ENCODE results near the gene ZMYM3.

ZMYM3 gene

GRCh38 chrX:71199252-71200008, 54.5 kb downstream of the ZMYM3 start:
- DNase-seq, result no peak

DNA sequence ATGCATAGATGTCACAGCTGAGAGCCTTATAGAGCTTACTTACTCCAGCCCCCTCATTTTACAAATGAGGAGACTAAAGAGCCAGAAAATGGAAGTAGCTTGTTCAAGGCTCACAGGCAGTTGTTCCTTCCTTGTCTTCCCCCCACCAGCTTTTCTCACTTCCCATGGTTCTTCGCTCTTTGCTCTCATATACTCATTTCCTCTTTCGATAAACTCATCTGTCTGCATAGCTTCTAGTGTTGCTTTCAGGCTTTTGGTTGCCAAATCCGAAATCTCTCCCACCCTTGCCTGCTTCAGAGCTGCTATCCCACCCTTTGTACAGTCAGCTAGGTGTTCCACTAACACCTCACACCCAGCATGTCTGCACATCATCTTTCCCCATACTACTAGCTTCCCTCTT, 55.9 kb downstream of the ZMYM3 start:
- DNase-seq, result no peak

- DNase-seq, result no peak
These were observed 57.8 kb downstream of the ZMYM3 start for GRCh38 chrX:71195964-71196649.

- no peak for DNase-seq
These were observed 62.7 kb downstream of the ZMYM3 start for GRCh38 chrX:71191248-71191647.
